OCI-LY1 (cell line): Measurements from ENCODE around the gene SPATA33.

Experiments
- EZH2 ChIP-seq: fragments of 200-600 bp; sonication (generic), shearing (Covaris generic); IDR thresholded peaks from 2 replicates; pipeline ENCODE4 v1.8.0; 2017; ENCODE audit warnings: borderline replicate concordance, mixed run types, mild to moderate bottlenecking, antibody characterized with exemption, low read length, moderate library complexity, mixed read lengths
- TF ChIP-seq, protein P1 (sequence below): fragments of 200-600 bp; sonication (generic), shearing (Covaris generic); IDR thresholded peaks from 2 replicates; pipeline ENCODE4 v1.5.1; 2017; ENCODE audit warnings: mild to moderate bottlenecking, antibody characterized with exemption, low read length, moderate library complexity, mixed read lengths

DNA sequence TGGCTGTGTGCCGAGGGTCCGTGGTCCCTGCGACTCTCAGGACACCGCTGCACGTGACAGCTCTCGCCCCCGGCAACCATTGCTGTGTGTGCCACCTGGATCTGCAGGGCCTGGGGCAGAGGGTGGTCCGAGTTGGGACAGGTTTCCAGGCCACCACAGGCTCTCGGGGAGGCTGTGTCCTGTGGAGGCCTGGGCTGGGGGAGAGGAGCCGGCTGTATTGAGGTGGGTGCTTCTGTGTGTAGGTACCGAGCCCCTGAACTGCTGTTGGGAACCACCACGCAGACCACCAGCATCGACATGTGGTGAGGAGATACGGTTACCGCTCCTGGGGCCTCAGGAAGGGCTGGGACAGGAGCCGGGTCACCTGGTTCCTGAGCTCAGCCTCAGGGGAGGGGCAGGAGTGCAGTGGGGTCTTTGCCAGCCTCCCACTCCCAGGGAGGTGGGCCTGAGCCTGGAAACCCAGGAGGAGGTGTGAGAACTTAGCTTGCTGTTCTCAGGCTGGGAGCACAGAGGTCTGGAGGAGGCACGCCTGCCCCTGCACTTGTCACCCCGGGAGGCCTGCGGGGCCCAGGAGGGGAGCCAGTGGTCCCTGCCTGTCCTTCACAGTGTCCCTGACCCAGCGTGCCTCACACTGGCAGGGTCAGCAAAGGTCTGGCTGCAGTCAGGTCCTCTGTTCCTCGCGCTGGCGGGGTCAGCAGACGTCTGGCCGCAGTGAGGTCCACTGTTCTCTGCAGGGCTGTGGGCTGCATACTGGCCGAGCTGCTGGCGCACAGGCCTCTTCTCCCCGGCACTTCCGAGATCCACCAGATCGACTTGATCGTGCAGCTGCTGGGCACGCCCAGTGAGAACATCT is 36.5 kb downstream of the SPATA33 start:
- TF ChIP-seq, protein P1, sequence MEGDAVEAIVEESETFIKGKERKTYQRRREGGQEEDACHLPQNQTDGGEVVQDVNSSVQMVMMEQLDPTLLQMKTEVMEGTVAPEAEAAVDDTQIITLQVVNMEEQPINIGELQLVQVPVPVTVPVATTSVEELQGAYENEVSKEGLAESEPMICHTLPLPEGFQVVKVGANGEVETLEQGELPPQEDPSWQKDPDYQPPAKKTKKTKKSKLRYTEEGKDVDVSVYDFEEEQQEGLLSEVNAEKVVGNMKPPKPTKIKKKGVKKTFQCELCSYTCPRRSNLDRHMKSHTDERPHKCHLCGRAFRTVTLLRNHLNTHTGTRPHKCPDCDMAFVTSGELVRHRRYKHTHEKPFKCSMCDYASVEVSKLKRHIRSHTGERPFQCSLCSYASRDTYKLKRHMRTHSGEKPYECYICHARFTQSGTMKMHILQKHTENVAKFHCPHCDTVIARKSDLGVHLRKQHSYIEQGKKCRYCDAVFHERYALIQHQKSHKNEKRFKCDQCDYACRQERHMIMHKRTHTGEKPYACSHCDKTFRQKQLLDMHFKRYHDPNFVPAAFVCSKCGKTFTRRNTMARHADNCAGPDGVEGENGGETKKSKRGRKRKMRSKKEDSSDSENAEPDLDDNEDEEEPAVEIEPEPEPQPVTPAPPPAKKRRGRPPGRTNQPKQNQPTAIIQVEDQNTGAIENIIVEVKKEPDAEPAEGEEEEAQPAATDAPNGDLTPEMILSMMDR, result no peak
- TF ChIP-seq EZH2, result no peak
